Endothelial cell of umbilical vein (primary cell): ENCODE results near the gene SGCD.

ENCODE experiments used
- CTCF ChIP-seq, 2 donors: IDR thresholded peaks; 1 replicate in 1 of 2; 2 replicates in 1 of 2; pipeline ENCODE4 v1.5.1; 2011; ENCODE audit warnings: low read length in 2 of 2, mild to moderate bottlenecking in 2 of 2, moderate library complexity in 2 of 2, control low read depth in 1 of 2, inconsistent platforms in 1 of 2, low read depth in 1 of 2; ENCODE audit not compliant: insufficient read depth in 1 of 2; ENCODE audit errors: extremely low read depth in 1 of 2
- EZH2 ChIP-seq: IDR thresholded peaks from 2 replicates; pipeline ENCODE4 v1.6.1; 2012; ENCODE audit warnings: borderline replicate concordance, low read depth, mild to moderate bottlenecking, moderate library complexity, low read length, inconsistent platforms; ENCODE audit not compliant: severe bottlenecking
- FOS ChIP-seq: IDR thresholded peaks from 2 replicates; pipeline ENCODE4 v1.6.1; 2011; ENCODE audit warnings: mild to moderate bottlenecking, low read length, moderate library complexity, borderline replicate concordance; ENCODE audit not compliant: insufficient read depth
- JUN ChIP-seq: IDR thresholded peaks from 2 replicates; pipeline ENCODE4 v1.6.1; 2011; ENCODE audit warnings: borderline replicate concordance, low read depth; ENCODE audit not compliant: insufficient read length, insufficient read depth
- MYC ChIP-seq: IDR thresholded peaks from one replicate; pipeline ENCODE4 v1.6.1; 2011; ENCODE audit warnings: mild to moderate bottlenecking, low read depth, low read length
- POLR2A ChIP-seq: IDR thresholded peaks from 2 replicates; pipeline ENCODE4 v1.6.1; 2012; ENCODE audit warnings: low read depth, mild to moderate bottlenecking, control low read depth, low read length
- POLR2AphosphoS5 ChIP-seq: IDR thresholded peaks from 2 replicates; pipeline ENCODE4 v1.6.1; 2012; ENCODE audit warnings: low read depth, mild to moderate bottlenecking, control low read depth, low read length, moderate library complexity; ENCODE audit not compliant: insufficient read depth
- TF ChIP-seq, protein P1 (sequence below): IDR thresholded peaks from 2 replicates; pipeline ENCODE4 v1.6.1; 2011; ENCODE audit not compliant: insufficient read depth, insufficient read length

GRCh38 chr5:156640691-156641241, 313.8 kb downstream of the SGCD start:
- TF ChIP-seq POLR2A (no peak), CTCF (IDR thresholded peaks at IDR 0.05; ENCODE audit: extremely low read depth in 1 of 2, insufficient read depth in 1 of 2, low read depth in 1 of 2, low read length in 2 of 2) (no peak), EZH2 (no peak), POLR2AphosphoS5 (no peak), JUN (no peak), MYC (no peak), FOS (no peak)
- TF ChIP-seq, protein P1, sequence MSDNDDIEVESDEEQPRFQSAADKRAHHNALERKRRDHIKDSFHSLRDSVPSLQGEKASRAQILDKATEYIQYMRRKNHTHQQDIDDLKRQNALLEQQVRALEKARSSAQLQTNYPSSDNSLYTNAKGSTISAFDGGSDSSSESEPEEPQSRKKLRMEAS, result no peak
